Limb (tissue), 2 donors: ENCODE measurements around the gene ADAMTS7.
"Not testable (repeated sequence)": the region's sequence is repeated elsewhere in the genome, so short reads cannot be mapped to it uniquely, and the experiment has no call there.

Experiments used
- DNase-seq, 2 donors: peaks; one replicate each; pipeline ENCODE4 v3.0.0-alpha.2; 2016; ENCODE audit errors: extremely low spot score in 2 of 2

ADAMTS7 gene

DNA sequence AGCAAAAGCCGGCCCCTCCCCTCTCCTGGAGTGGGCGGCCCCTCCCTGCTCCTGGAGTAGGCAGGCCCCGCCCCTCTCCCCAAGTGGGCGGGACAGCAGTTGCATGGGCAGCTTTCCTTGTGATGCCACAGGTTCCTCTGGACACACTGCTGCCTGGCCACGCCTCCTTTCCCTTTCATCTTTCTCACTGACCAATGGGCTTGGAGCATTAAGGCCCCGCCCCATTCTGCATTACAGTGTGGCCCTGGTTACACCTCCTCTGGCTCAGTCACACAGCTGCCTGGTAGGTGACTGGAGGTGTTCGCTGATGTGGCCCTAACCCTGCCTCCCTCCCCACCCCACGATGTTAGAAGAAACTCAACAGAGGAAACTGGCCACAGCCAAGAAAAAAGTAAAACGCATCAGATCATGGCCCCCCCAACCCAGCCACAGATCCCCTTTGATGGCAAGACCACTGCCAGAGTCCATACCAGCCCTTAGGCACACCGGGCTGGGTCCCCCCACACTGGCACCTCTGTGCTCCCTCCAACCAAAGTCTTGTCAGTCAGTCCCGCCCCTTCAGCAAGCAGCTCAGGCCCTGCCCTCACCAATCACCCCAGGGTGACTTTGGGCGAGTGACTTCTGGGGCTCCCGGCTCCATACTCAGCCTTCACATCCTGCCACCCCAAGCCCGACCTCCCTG is 84.3 kb downstream of the ADAMTS7 start:
- DNase-seq: no peak

GRCh38 chr15:78719819-78720450 is 91.3 kb downstream of the ADAMTS7 start:
- DNase-seq: not testable (repeated sequence)

DNA sequence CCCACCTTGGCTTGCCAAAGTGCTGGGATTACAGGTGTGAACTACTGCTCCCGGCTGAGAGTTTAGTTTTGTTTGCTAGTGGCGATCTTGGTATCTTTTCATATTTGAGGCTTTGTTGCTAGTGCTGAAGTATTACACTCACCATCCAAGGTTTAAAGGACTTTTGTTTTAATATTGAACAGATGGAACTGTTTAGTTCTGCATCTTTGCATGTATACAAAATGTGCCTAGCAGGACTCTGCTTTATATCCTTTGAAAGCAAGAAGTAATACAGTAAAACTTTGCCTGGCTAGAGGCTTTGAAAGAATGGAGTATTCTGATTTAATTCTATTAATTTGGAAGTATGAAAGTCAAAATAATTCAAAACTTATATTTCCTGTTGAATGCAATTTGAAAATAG is 92.4 kb downstream of the ADAMTS7 start:
- DNase-seq: no peak

DNA sequence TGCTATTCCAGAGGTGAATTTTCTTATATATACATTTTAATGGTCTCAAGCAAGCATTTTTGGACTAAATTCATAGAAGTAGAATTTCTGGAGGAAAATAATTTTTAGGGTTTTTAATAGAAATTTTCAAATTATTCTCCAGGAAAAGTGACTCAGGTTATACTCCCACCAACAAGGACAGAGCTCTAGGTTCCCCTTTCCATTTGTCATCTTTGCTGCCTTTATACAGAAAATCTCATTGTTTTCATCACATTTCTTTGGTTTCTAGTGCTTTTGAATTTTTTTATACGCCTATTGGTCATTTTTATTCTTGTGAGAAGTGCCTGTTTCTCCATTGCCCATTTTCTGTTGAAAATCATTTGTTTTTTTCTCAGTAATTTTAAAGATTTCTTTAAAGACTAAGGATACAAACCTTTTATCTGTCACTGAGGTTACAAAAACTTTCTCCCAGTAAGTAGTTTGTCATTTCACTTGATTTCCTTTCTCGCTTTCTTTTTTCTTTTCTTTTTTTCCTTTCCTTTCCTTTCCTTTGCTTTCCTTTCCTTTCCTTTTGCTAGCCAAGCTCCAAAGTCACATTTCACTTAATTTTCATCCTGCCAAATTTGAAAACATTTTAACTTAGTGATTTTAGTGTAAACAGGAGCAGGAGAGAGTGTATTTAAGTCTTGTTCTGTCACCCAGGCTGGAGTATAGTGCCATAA is 93.2 kb downstream of the ADAMTS7 start:
- no peak for DNase-seq

DNA sequence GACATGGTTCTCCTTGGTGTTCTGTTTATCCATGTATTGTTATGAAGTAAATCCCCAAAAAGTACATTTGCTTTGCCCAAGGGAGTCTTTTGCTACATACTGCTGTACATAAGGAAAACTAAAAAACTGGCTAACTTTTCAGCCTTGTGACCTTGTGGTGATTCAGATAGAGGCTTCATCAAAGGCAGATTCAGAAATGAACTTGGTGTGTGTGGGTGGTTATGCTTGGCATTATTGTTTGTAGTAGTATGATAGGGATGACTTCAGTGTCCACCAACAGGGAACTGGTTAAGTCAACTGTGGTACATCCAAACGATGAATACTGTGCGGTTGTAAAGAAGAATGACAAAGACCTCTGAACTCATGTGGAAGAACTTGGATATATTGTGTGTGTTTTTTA is 94.6 kb downstream of the ADAMTS7 start:
- DNase-seq: no peak

DNA sequence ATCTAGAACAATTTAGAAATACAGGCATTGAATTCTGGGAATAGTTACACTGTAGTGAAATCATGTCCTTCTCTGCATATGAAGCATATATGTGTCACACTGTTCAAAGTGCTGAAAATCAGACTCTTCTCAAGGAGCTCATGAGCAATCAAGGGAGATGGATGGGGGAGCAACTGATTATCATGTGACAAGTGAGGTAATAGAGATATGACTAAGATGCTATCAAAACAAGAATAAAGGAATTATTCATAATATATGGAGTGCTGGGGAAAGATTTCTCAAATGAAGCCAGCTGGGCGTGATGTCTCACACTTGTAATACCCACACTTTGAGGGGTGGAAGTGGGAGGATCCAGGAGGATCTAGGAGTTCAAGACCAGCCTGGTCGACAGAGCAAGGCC is 95.3 kb downstream of the ADAMTS7 start:
- DNase-seq: no peak

- DNase-seq: no peak
These were observed 95.8 kb downstream of the ADAMTS7 start for GRCh38 chr15:78715434-78715833.

- DNase-seq: no peak
These were observed 96.4 kb downstream of the ADAMTS7 start for GRCh38 chr15:78714890-78715289.

GRCh38 chr15:78712797-78713515 is 98.3 kb downstream of the ADAMTS7 start:
- no peak for DNase-seq

DNA sequence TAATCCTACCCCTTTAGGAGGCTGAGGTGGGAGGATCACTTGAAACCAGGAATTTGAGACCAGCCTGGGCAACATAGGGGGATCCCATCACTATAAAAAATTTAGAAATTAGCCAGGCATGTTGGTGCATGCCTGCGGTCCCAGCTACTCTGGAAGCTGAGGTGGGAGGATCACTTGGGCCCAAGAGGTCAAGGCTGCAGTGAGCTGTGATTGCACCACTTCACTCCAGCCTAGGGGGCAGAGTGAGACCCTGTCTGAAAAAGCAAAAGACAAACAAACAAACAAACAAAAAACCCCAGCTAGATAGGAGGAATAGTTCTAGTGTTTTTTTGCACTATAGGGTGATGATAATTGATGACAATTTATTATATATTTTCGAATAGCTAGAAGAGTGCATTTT is 99.6 kb downstream of the ADAMTS7 start:
- no peak for DNase-seq

DNA sequence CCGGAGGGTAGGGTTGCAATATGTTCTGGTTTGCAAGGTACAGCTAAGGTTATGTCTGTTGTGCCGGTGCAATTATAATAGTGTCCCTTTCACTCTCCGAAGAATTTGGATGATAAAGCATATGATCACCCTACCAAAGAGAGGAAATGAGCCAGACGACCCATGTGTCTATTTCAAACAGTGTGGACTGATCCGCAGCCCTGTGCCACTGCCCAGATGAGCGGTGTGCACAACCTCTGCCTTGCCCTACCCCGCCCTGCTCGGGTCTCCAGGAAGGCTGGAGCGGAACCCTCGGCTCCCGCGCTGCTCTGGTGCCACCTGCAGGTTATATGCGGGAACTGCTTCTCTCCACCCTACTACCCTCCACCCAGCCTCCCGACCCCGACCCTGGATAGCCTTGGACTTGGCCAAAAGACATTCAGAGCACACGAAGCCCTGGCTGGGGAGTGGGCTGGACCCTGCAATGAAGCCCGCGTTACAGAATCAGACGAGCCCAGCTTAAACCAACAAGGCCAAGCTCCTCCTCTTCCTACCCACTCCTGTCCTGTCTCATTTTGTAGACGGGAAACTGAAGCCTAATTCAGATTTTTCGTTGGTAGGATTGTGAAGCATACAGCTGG is 101.9 kb downstream of the ADAMTS7 start:
- peak; percentile 58 to 85 for DNase-seq
